ENCODE measurements around the gene ACBD6. TPM values are rescaled to one million over a fixed set of nuclear protein-coding genes. Genes with fewer than 3 reads are reported as not detected.

The ACBD6 gene
- total and polyA plus RNA-seq, 10 of the 15 experiments (the other 5 are each of a cell fraction or from before 2014, with no cell fraction given) = 15.0 to 67.3 (median 55.0) TPM

DNA sequence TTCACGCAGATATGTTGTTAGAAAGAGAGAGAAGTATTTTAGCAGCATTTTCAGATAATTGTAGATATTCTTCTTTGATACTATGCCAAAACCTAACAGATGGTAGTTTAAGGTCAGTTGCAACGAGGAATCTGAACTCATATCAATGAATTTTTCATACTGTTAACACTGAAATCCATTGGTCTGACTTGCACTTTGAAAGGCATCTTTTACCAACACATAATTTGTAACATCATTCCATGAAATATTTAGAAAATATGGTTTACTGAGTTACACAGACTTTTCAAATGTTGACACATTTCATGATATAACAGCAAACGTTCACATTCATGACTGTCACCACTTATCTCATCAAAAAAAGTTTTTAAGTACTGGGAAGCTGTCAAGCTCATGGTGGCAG is 4.6 kb downstream of the ACBD6 start (continued):
- TF ChIP-seq, protein P1, sequence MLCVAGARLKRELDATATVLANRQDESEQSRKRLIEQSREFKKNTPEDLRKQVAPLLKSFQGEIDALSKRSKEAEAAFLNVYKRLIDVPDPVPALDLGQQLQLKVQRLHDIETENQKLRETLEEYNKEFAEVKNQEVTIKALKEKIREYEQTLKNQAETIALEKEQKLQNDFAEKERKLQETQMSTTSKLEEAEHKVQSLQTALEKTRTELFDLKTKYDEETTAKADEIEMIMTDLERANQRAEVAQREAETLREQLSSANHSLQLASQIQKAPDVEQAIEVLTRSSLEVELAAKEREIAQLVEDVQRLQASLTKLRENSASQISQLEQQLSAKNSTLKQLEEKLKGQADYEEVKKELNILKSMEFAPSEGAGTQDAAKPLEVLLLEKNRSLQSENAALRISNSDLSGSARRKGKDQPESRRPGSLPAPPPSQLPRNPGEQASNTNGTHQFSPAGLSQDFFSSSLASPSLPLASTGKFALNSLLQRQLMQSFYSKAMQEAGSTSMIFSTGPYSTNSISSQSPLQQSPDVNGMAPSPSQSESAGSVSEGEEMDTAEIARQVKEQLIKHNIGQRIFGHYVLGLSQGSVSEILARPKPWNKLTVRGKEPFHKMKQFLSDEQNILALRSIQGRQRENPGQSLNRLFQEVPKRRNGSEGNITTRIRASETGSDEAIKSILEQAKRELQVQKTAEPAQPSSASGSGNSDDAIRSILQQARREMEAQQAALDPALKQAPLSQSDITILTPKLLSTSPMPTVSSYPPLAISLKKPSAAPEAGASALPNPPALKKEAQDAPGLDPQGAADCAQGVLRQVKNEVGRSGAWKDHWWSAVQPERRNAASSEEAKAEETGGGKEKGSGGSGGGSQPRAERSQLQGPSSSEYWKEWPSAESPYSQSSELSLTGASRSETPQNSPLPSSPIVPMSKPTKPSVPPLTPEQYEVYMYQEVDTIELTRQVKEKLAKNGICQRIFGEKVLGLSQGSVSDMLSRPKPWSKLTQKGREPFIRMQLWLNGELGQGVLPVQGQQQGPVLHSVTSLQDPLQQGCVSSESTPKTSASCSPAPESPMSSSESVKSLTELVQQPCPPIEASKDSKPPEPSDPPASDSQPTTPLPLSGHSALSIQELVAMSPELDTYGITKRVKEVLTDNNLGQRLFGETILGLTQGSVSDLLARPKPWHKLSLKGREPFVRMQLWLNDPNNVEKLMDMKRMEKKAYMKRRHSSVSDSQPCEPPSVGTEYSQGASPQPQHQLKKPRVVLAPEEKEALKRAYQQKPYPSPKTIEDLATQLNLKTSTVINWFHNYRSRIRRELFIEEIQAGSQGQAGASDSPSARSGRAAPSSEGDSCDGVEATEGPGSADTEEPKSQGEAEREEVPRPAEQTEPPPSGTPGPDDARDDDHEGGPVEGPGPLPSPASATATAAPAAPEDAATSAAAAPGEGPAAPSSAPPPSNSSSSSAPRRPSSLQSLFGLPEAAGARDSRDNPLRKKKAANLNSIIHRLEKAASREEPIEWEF (IDR thresholded peaks at IDR 0.05; ENCODE audit: insufficient replicate concordance, low read depth, low read length) = no peak
- no peak for TF ChIP-seq NR2C1 (IDR thresholded peaks at IDR 0.05)
- TF ChIP-seq PAX5 (IDR thresholded peaks at IDR 0.05; ENCODE audit: borderline replicate concordance, low read depth, low read length) = no peak
- TF ChIP-seq JUNB (IDR thresholded peaks at IDR 0.05) = no peak
- TF ChIP-seq ZSCAN29 (IDR thresholded peaks at IDR 0.05) = no peak
- TF ChIP-seq BHLHE40 (IDR thresholded peaks at IDR 0.05; ENCODE audit: borderline replicate concordance in 1 of 2, low read depth in 2 of 2, low read length in 1 of 2) = no peak
- no peak for TF ChIP-seq ZNF687 (IDR thresholded peaks at IDR 0.05)
- no peak for TF ChIP-seq SPI1 (IDR thresholded peaks at IDR 0.05; ENCODE audit: borderline replicate concordance, insufficient read depth, low read depth, low read length)
- TF ChIP-seq HCFC1 (IDR thresholded peaks at IDR 0.05; ENCODE audit: low read length) = no peak
- TF ChIP-seq, protein P2, sequence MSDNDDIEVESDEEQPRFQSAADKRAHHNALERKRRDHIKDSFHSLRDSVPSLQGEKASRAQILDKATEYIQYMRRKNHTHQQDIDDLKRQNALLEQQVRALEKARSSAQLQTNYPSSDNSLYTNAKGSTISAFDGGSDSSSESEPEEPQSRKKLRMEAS (IDR thresholded peaks at IDR 0.05; ENCODE audit: low read depth, low read length) = no peak
- TF ChIP-seq, protein P3, sequence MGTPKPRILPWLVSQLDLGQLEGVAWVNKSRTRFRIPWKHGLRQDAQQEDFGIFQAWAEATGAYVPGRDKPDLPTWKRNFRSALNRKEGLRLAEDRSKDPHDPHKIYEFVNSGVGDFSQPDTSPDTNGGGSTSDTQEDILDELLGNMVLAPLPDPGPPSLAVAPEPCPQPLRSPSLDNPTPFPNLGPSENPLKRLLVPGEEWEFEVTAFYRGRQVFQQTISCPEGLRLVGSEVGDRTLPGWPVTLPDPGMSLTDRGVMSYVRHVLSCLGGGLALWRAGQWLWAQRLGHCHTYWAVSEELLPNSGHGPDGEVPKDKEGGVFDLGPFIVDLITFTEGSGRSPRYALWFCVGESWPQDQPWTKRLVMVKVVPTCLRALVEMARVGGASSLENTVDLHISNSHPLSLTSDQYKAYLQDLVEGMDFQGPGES (IDR thresholded peaks at IDR 0.05) = no peak
- no peak for TF ChIP-seq ZNF622 (IDR thresholded peaks at IDR 0.05)
- TF ChIP-seq, protein P4, sequence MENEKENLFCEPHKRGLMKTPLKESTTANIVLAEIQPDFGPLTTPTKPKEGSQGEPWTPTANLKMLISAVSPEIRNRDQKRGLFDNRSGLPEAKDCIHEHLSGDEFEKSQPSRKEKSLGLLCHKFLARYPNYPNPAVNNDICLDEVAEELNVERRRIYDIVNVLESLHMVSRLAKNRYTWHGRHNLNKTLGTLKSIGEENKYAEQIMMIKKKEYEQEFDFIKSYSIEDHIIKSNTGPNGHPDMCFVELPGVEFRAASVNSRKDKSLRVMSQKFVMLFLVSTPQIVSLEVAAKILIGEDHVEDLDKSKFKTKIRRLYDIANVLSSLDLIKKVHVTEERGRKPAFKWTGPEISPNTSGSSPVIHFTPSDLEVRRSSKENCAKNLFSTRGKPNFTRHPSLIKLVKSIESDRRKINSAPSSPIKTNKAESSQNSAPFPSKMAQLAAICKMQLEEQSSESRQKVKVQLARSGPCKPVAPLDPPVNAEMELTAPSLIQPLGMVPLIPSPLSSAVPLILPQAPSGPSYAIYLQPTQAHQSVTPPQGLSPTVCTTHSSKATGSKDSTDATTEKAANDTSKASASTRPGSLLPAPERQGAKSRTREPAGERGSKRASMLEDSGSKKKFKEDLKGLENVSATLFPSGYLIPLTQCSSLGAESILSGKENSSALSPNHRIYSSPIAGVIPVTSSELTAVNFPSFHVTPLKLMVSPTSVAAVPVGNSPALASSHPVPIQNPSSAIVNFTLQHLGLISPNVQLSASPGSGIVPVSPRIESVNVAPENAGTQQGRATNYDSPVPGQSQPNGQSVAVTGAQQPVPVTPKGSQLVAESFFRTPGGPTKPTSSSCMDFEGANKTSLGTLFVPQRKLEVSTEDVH (IDR thresholded peaks at IDR 0.05; ENCODE audit: low read depth, partially characterized antibody) = no peak
- TF ChIP-seq NFYA (IDR thresholded peaks at IDR 0.05; ENCODE audit: borderline replicate concordance, low read depth, low read length) = no peak
- TF ChIP-seq SREBF1 (IDR thresholded peaks at IDR 0.05; ENCODE audit: low read length) = no peak
- TF ChIP-seq ZNF217 (IDR thresholded peaks at IDR 0.05) = no peak

Measured in GM12878 (cell line).